ENCODE data around the gene OSBPL1A.

Gene OSBPL1A

DNA sequence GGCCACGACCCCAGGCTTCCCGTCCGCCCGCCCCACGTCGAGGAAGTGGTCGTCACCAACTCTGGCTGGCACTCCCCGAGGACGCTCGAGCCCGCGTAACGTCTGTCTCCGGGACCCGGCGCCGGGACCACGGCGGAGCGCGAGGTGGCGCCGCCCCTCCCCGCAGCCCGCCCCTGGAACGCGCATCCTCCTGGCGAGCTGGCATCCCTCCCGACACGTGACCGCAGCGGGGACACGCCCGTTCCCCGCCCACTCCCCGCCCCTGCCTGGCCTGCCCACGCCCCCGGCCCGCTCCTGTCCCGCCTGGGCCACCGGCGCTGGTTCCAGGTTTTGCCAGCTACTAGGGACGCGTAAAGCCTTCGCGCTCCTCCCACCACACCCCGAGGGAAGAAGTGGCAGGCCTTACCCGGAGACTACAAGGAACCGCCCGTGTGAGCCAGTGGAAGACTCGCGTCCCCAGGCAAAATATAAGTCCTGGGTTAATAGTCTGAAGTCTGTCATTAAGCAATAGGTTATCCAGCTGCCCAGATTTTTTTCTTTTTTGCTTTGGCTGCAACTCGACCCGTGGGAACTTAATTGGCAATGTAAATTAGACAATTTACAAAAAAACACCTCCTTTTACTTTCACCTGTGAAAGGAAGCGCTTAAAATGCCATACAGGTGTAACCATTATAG is at the start of gene OSBPL1A:
TSS of gene OSBPL1A (minus strand) at position 131 of the 675 bp plus-strand sequence. CDS start 20,291 bp downstream, outside the sequence.
- peak; percentile 92 for DNase-seq

- no peak for DNase-seq
These were observed 49.4 kb upstream of the OSBPL1A start for GRCh38 chr18:24446953-24447538.

- DNase-seq = no peak
These were observed 48.8 kb upstream of the OSBPL1A start for GRCh38 chr18:24446453-24446852.

DNA sequence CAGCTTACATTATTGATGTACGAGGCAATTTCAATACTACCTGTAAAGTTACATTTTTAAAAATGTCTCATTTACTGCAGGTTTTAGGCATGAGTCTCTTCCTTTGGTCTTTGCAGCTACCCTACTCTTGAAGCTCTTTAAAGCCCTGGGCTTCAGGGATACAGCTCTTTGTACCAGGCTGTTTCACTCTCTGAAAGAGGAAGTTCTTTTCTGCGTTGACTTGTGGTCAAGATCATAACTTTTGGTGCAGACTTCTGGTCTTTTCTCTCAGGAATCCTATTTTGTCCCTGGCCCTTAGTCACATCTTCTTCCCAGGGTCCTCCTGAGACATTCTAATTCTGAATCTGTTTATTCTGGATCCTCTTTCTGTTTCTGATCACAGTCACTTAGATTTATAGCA is 46.2 kb upstream of the OSBPL1A start:
- no peak for DNase-seq

DNA sequence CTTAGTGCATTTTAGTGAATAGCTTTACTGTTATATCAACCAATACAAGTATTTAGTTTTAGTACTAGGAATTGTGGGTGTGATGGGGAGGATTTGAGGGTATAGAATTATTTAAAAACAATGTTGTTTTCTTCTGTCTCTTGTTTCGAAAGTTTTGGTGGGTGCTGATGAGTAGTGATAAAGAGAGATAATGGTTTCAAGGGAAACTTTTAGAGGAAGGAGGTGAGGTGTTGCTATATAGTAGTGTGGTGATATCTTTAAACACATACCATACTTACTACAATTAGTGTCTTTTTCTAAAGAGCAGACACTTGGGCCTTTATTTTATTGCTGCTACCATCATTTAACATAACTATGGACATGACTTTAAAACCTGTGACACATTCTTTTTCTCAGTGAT is 39.3 kb upstream of the OSBPL1A start:
- no peak for DNase-seq

GRCh38 chr18:24432618-24433017 is 35.0 kb upstream of the OSBPL1A start:
- no peak for DNase-seq

- no peak for DNase-seq
These were observed 31.6 kb upstream of the OSBPL1A start for GRCh38 chr18:24429188-24429587.

DNA sequence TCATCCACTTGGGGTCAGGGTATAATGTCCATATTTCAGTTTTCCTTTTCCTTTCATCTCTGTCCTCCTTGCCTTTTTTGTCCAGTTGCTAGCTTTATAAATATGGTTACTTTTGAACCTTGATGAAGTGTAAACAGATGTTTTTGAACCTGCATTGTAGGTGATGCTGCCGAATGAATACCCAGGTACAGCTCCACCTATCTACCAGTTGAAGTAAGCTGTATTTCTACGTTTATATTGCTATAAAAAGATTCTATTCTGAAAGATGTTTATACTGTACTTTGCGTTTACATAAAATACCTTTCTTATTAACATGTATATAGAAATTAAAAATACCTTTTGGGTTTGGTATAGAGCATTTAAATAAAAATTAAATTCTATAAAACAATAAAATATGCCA is 31.1 kb upstream of the OSBPL1A start:
- DNase-seq = no peak

- DNase-seq = no peak
These were observed 29.9 kb upstream of the OSBPL1A start for GRCh38 chr18:24427484-24427883.

GRCh38 chr18:24426398-24427294 is 29.0 kb upstream of the OSBPL1A start, which contains the start of gene IMPACT:
IMPACT (plus strand) TSS chr18:24426670; CDS start chr18:24426757, 87 bp downstream.
- peak; percentile 75 for DNase-seq

DNA sequence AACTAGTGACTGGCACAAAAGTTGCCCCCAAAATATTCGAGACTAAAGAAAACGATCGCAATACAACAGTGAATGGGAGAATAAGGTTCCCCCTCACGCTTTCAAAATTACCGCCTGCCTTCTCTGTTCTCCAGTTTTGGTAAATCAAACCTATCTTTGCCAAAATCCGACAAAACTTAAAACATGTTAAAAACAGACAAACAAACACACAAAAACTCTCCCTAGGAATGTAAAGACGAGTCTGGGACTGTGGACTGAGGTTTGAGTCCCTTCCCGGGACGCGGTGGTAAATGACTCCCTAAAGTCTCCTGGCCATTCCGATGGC is 28.4 kb upstream of the OSBPL1A start:
- no peak for DNase-seq

- no peak for DNase-seq
These were observed 24.2 kb upstream of the OSBPL1A start for GRCh38 chr18:24421831-24422230.

- no peak for DNase-seq
These were observed 22.9 kb upstream of the OSBPL1A start for GRCh38 chr18:24420551-24420950.

DNA sequence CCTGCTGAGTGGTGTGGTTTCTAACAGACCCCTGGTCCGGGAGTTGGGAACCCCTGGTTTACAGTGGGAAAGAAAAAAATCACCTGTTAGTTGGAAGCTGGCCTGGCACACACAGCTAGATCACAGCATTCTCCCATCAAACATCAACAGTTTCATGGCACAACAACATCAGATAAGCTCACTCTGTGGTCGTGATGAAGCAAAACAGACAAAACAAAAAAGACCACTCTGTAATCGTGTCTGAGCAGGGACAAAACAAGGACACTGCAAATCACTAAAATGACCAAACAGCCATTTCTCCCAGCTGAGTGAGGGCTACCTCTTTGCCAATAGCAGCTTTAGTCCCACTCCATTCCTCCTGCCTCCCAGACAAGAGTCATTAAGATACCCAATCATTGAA is 19.9 kb upstream of the OSBPL1A start:
- DNase-seq = no peak

- DNase-seq = no peak
These were observed 16.9 kb upstream of the OSBPL1A start for GRCh38 chr18:24414349-24415003.

DNA sequence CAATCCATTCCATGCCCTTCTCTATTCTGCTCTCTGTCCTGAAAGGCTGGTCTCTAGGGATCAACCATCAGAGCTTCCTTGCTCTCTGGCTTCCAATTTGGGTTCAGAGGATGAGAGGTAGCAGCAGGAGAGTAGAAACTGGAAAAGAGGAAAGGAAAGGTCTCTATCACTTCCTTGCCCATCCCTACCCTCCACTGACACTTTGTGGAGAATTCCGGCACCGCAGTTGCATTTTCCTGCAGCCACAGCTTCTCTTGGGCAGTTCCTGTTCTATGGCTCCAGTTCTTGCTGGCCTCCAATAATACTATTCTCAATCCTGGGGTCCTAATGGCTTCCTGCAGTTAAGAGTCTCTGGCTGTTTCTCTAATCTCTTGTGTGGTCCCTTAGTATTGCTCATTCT is 15.5 kb upstream of the OSBPL1A start:
- no peak for DNase-seq

GRCh38 chr18:24408496-24408895 is 10.9 kb upstream of the OSBPL1A start:
- DNase-seq = no peak

DNA sequence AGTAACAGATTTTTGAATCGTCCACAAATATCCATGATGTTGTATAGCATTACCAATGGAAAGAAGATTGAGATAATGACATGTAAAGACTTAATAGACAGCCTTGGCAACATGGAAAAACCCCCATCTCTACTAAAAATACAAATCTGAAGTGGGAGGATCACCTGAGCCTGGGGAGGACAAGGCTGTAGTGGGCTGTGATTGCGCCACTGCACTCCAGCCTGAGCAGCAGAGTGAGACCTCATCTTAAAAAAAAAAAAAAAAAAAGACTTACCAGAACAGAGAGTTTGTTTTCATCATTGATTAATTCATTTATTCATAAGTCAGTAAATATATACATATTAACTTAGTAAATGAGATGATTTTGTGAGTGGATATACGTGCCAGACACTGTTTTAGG is 7.0 kb upstream of the OSBPL1A start:
- DNase-seq = no peak

DNA sequence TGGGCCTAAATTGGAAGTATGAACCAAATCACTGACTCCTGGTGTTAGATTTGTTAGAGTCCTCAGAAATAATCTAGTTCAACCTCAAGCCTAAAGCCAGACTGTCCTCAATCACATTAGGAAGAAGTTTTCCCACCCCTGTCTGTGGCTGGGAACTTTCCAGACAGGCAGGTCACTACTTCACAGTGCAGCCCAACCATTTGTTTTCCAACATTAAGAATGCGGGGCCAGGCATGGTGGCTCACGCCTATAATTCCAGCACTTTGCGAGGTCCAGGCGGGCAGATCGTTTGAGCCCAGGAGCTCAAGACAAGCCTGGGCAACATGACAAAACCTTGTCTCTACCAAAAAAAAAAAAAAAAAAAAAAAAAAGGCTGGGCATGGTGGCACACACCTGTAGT is 5.5 kb upstream of the OSBPL1A start:
- DNase-seq = no peak

DNA sequence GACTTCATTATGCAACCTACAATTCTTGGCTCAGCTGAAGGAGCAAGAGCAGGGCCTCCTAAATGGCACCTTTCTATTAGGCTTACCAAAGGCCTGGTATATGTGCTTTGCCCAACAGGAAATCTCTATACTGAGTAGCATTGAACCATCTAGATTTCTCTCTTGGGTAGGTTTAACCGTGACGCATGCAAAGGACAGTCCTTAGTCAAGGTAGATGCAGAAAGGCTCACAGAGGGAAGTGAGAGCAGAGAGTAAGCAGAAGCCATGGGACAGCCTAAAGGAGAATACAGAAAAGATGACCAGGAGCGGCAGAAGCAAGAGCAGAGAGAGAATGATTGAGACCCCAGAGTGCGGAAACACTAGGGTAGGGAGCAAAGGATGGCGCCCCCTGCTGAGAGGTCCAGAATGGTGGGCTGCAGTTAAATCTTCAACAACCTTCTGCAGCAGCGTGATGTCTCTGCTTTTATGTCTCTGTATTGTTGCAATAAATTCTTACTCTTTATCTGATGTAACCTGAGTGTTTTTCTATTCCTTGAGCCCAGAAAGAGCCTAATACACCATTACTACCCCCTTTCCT is 4.7 kb upstream of the OSBPL1A start:
- no peak for DNase-seq

GRCh38 chr18:24400587-24400986 is 3.0 kb upstream of the OSBPL1A start:
- no peak for DNase-seq

DNA sequence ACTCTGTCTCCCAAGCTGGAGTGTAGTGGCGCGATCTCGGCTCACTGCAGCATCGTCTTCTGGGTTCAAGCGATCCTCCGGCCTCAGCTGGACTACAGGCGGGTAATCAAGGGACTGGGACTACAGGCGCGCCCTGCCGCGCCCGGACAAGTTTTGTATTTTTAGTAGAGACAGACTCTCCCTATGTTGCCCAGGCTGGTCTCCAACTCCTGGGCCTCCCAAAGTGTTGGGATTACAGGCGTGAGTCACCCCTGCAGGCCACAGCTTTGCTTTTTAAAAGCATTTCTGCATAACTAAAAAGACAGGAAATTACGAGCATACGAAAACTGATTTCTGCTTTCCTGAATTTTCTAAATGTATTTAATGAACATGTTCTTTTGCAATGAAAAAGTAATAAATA is 916 bp upstream of the OSBPL1A start:
- no peak for DNase-seq

GRCh38 chr18:24397131-24397693 is 412 bp downstream of the OSBPL1A start:
- peak; percentile 48 for DNase-seq

Measured in NCI-H446 treated with DMSO at 0.1 percent for 48 hours (cell line).